ENCODE results near the gene EEF1G. TPM values are rescaled to one million over a fixed set of nuclear protein-coding genes. Genes with fewer than 3 reads are reported as not detected.

The EEF1G gene
- total RNA-seq (2022; extraction: Qiagen RNA extraction; ENCODE audit: low read depth): 1,927 to 2,090 TPM (median 2,005 TPM) in 5 replicates

GRCh38 chr11:62573592-62574362, at the start of gene EEF1G:
Gene EEF1G, minus strand, starts transcription at chr11:62573891. Its CDS starts 49 bp downstream, at chr11:62573842.

GRCh38 chr11:62621567-62622470, 48.1 kb upstream of the EEF1G start, which contains the start of gene B3GAT3:
Gene B3GAT3, minus strand, starts transcription at chr11:62621986. Its CDS starts 39 bp downstream, at chr11:62621947.

GRCh38 chr11:62612366-62613290, 38.9 kb upstream of the EEF1G start, which contains the start of the genes EML3 and ROM1:
Gene EML3, minus strand, starts transcription at chr11:62612775. Its CDS starts 318 bp downstream, at chr11:62612457.
Gene ROM1, plus strand, starts transcription at chr11:62613257. Its CDS starts 25 bp downstream, at chr11:62613282.

GRCh38 chr11:62601372-62602140, 27.9 kb upstream of the EEF1G start, which contains the start of gene MTA2:
Gene MTA2, minus strand, starts transcription at chr11:62601865. Its CDS starts 415 bp downstream, at chr11:62601450.

GRCh38 chr11:62591448-62592145, 17.9 kb upstream of the EEF1G start, which contains the start of gene TUT1:
Gene TUT1, minus strand, starts transcription at chr11:62591523. Its CDS starts 38 bp downstream, at chr11:62591485.

GRCh38 chr11:62546244-62546928, 27.3 kb downstream of the EEF1G start, which contains the start of gene AHNAK:
Gene AHNAK, minus strand, starts transcription at chr11:62546806. Its CDS starts 10,708 bp downstream, at chr11:62536098.

Other genes starting within 250 kb of the EEF1G start
- 9.6 to 14.9 TPM (median 13.6 TPM) in 5 replicates for gene ASRGL1, start 236.4 kb downstream of the EEF1G start, total RNA-seq (2022; extraction: Qiagen RNA extraction; ENCODE audit: low read depth)
- gene SCGB1A1, start 154.9 kb downstream of the EEF1G start, total RNA-seq (2022; extraction: Qiagen RNA extraction; ENCODE audit: low read depth): not detected in 5 replicates
- 167 to 211 TPM (median 191 TPM) in 5 replicates for gene AHNAK, start 27.1 kb downstream of the EEF1G start, total RNA-seq (2022; extraction: Qiagen RNA extraction; ENCODE audit: low read depth)
- 11.7 to 16.4 TPM (median 14.8 TPM) in 5 replicates for gene TUT1, start 17.6 kb upstream of the EEF1G start, total RNA-seq (2022; extraction: Qiagen RNA extraction; ENCODE audit: low read depth)
- gene MTA2, start 28.0 kb upstream of the EEF1G start, total RNA-seq (2022; extraction: Qiagen RNA extraction; ENCODE audit: low read depth): 87.0 to 95.9 TPM (median 89.9 TPM) in 5 replicates
- 17.4 to 24.3 TPM (median 23.3 TPM) in 5 replicates for gene EML3, start 38.9 kb upstream of the EEF1G start, total RNA-seq (2022; extraction: Qiagen RNA extraction; ENCODE audit: low read depth)
- 4.0 to 5.3 TPM (median 4.4 TPM) in 5 replicates for gene ROM1, start 39.4 kb upstream of the EEF1G start, total RNA-seq (2022; extraction: Qiagen RNA extraction; ENCODE audit: low read depth)
- 46.5 to 57.3 TPM (median 51.6 TPM) in 5 replicates for gene B3GAT3, start 48.1 kb upstream of the EEF1G start, total RNA-seq (2022; extraction: Qiagen RNA extraction; ENCODE audit: low read depth)
- 260 to 286 TPM (median 272 TPM) in 5 replicates for gene GANAB, start 72.7 kb upstream of the EEF1G start, total RNA-seq (2022; extraction: Qiagen RNA extraction; ENCODE audit: low read depth)
- 18.1 to 23.5 TPM (median 21.1 TPM) in 5 replicates for gene INTS5, start 79.4 kb upstream of the EEF1G start, total RNA-seq (2022; extraction: Qiagen RNA extraction; ENCODE audit: low read depth)
- gene C11orf98, start 91.3 kb upstream of the EEF1G start, total RNA-seq (2022; extraction: Qiagen RNA extraction; ENCODE audit: low read depth): 134 to 147 TPM (median 144 TPM) in 5 replicates
- 12.2 to 16.7 TPM (median 15.5 TPM) in 5 replicates for gene CSKMT, start 91.4 kb upstream of the EEF1G start, total RNA-seq (2022; extraction: Qiagen RNA extraction; ENCODE audit: low read depth)
- gene UQCC3, start 97.8 kb upstream of the EEF1G start, total RNA-seq (2022; extraction: Qiagen RNA extraction; ENCODE audit: low read depth): 25.7 to 36.5 TPM (median 31.8 TPM) in 5 replicates
- 4.4 to 6.6 TPM (median 5.4 TPM) in 5 replicates for gene LBHD1, start 98.4 kb upstream of the EEF1G start, total RNA-seq (2022; extraction: Qiagen RNA extraction; ENCODE audit: low read depth)
- 103 to 124 TPM (median 116 TPM) in 5 replicates for gene UBXN1, start 105.2 kb upstream of the EEF1G start, total RNA-seq (2022; extraction: Qiagen RNA extraction; ENCODE audit: low read depth)
- gene LRRN4CL, start 115.6 kb upstream of the EEF1G start, total RNA-seq (2022; extraction: Qiagen RNA extraction; ENCODE audit: low read depth): 0.03 to 0.15 TPM (median 0.12 TPM) in 3 of 5 replicates, not detected in the others
- 59.2 to 86.7 TPM (median 72.8 TPM) in 5 replicates for gene BSCL2, start 133.5 kb upstream of the EEF1G start, total RNA-seq (2022; extraction: Qiagen RNA extraction; ENCODE audit: low read depth)
- gene GNG3, start 133.8 kb upstream of the EEF1G start, total RNA-seq (2022; extraction: Qiagen RNA extraction; ENCODE audit: low read depth): not detected in 5 replicates
- 38.4 to 45.9 TPM (median 43.9 TPM) in 5 replicates for gene HNRNPUL2, start 153.6 kb upstream of the EEF1G start, total RNA-seq (2022; extraction: Qiagen RNA extraction; ENCODE audit: low read depth)
- 25.6 to 36.9 TPM (median 35.6 TPM) in 5 replicates for gene TTC9C, start 154.6 kb upstream of the EEF1G start, total RNA-seq (2022; extraction: Qiagen RNA extraction; ENCODE audit: low read depth)
- 2.1 to 2.5 TPM (median 2.1 TPM) in 5 replicates for gene ZBTB3, start 180.3 kb upstream of the EEF1G start, total RNA-seq (2022; extraction: Qiagen RNA extraction; ENCODE audit: low read depth)
- gene POLR2G, start 187.7 kb upstream of the EEF1G start, total RNA-seq (2022; extraction: Qiagen RNA extraction; ENCODE audit: low read depth): 167 to 186 TPM (median 179 TPM) in 5 replicates
- 14.1 to 17.7 TPM (median 15.2 TPM) in 5 replicates for gene TAF6L, start 197.5 kb upstream of the EEF1G start, total RNA-seq (2022; extraction: Qiagen RNA extraction; ENCODE audit: low read depth)
- 66.9 to 93.0 TPM (median 81.2 TPM) in 5 replicates for gene TMEM179B, start 213.5 kb upstream of the EEF1G start, total RNA-seq (2022; extraction: Qiagen RNA extraction; ENCODE audit: low read depth)
- 19.0 to 29.4 TPM (median 27.1 TPM) in 5 replicates for gene TMEM223, start 218.1 kb upstream of the EEF1G start, total RNA-seq (2022; extraction: Qiagen RNA extraction; ENCODE audit: low read depth)
- gene NXF1, start 231.5 kb upstream of the EEF1G start, total RNA-seq (2022; extraction: Qiagen RNA extraction; ENCODE audit: low read depth): 44.6 to 59.3 TPM (median 53.9 TPM) in 5 replicates

Measured in A549 treated with DMSO at 1 μM for 4 hours (cell line).